Osteoblast (primary cell): ENCODE results near the gene PTPRN2. TPM values are rescaled to one million over a fixed set of nuclear protein-coding genes. Genes with fewer than 3 reads are reported as not detected.

Experiments used
- DNase-seq: peaks from one replicate; pipeline ENCODE4 v3.0.0; 2011; ENCODE audit warnings: low spot score, mixed read lengths; ENCODE audit not compliant: insufficient read length; ENCODE audit errors: missing footprints
- H2AFZ ChIP-seq: 2 replicates; pipeline ENCODE4 v1.6.0; 2011; ENCODE audit warnings: mild to moderate bottlenecking, low read length
- H3K27ac ChIP-seq: 2 replicates; pipeline ENCODE4 v1.5.1; 2011; ENCODE audit warnings: mild to moderate bottlenecking, low read depth, low read length, moderate library complexity
- H3K27me3 ChIP-seq: 2 replicates; pipeline ENCODE4 v1.6.0; 2012; ENCODE audit warnings: mild to moderate bottlenecking, control low read depth, inconsistent platforms, low read length, moderate library complexity; ENCODE audit not compliant: insufficient read depth
- H3K36me3 ChIP-seq: 2 replicates; pipeline ENCODE4 v1.5.1; 2011; ENCODE audit warnings: mild to moderate bottlenecking, low read length, control low read depth, moderate library complexity; ENCODE audit not compliant: insufficient read depth
- H3K4me1 ChIP-seq: 2 replicates; pipeline ENCODE4 v1.5.1; 2011; ENCODE audit warnings: mild to moderate bottlenecking, low read length, control low read depth, moderate library complexity; ENCODE audit not compliant: insufficient read depth
- H3K4me2 ChIP-seq: 2 replicates; pipeline ENCODE4 v1.6.0; 2011; ENCODE audit warnings: mild to moderate bottlenecking, low read length; ENCODE audit not compliant: insufficient read depth
- H3K4me3 ChIP-seq: fragments of 200-600 bp; sonication (generic); 3 replicates; pipeline ENCODE4 v1.5.1; 2012; ENCODE audit warnings: mild to moderate bottlenecking, low read length, inconsistent platforms; ENCODE audit not compliant: insufficient read depth
- H3K79me2 ChIP-seq: 2 replicates; pipeline ENCODE4 v1.6.0; 2012; ENCODE audit warnings: mild to moderate bottlenecking, low read length, control low read depth, inconsistent platforms; ENCODE audit not compliant: insufficient read depth
- H3K9me3 ChIP-seq: 2 replicates; pipeline ENCODE4 v1.5.1; 2011; ENCODE audit warnings: low read depth, low read length, control low read depth
- H4K20me1 ChIP-seq: 2 replicates; pipeline ENCODE4 v1.6.0; 2012; ENCODE audit warnings: mild to moderate bottlenecking, low read length, control low read depth; ENCODE audit not compliant: insufficient read depth
- CTCF ChIP-seq: IDR thresholded peaks from 2 replicates; pipeline ENCODE4 v1.5.1; 2011; ENCODE audit warnings: mild to moderate bottlenecking, low read depth, low read length, moderate library complexity; ENCODE audit errors: extremely low read depth
- total RNA-seq: library from RNA; depleted of rRNA; stranded (reverse); fragments of >200 nt; gene quantifications from 2 replicates; pipeline ENCODE4 v1.2.3, GENCODE V29; 2012

PTPRN2 gene
- total RNA-seq, 1 donor: 0.36 TPM

- Histone ChIP-seq H3K36me3 (no peaks in the 10 kb centered on the region), H3K4me3 (no peak overlapping the region), H3K4me1 (no peaks in the 10 kb centered on the region), H3K27me3 (no peaks in the 10 kb centered on the region), H3K4me2 (no peak overlapping the region), H4K20me1 (no peaks in the 10 kb centered on the region), H3K79me2 (no peaks in the 10 kb centered on the region), H3K9me3 (peaks cover 2% of the 10 kb centered on the region), H3K27ac (no peak overlapping the region), H2AFZ (no peak overlapping the region)
- TF ChIP-seq CTCF: no peak
- peak; percentile 56 for DNase-seq
These were observed 323.5 kb downstream of the PTPRN2 start for GRCh38 chr7:158263964-158264748.

GRCh38 chr7:158263110-158263963 is 324.3 kb downstream of the PTPRN2 start:
- no peaks in the 10 kb centered on the region for H3K79me2 ChIP-seq
- H3K27me3 ChIP-seq: no peaks in the 10 kb centered on the region

GRCh38 chr7:158262284-158263109 is 325.1 kb downstream of the PTPRN2 start:
- DNase-seq: no peak
- H3K9me3 ChIP-seq: peaks cover 2% of the 10 kb centered on the region
- no peak overlapping the region for H3K27ac ChIP-seq
- H4K20me1 ChIP-seq: no peaks in the 10 kb centered on the region
- H3K4me3 ChIP-seq: no peak overlapping the region
- no peaks in the 10 kb centered on the region for H3K27me3 ChIP-seq
- H3K4me1 ChIP-seq: no peaks in the 10 kb centered on the region
- H2AFZ ChIP-seq: no peak overlapping the region
- no peaks in the 10 kb centered on the region for H3K79me2 ChIP-seq
- TF ChIP-seq CTCF: no peak
- no peaks in the 10 kb centered on the region for H3K36me3 ChIP-seq
- no peak overlapping the region for H3K4me2 ChIP-seq

More at GRCh38 chr7:158263110-158263963, 324.3 kb downstream of the PTPRN2 start:
- H3K4me2 ChIP-seq: no peak overlapping the region
- no peaks in the 10 kb centered on the region for H3K4me1 ChIP-seq
- no peak overlapping the region for H3K4me3 ChIP-seq
- no peaks in the 10 kb centered on the region for H3K36me3 ChIP-seq
- H3K9me3 ChIP-seq: peaks cover 2% of the 10 kb centered on the region
- H3K27ac ChIP-seq: no peak overlapping the region
- DNase-seq: peak; percentile 63
- H2AFZ ChIP-seq: no peak overlapping the region
- H4K20me1 ChIP-seq: no peaks in the 10 kb centered on the region
- no peak for TF ChIP-seq CTCF
